ENCODE data around the gene FLRT2. TPM values are rescaled to one million over a fixed set of nuclear protein-coding genes. Genes with fewer than 3 reads are reported as not detected.

FLRT2 gene
- total RNA-seq (2022): 0.07 and 0.43 TPM in 2 replicates
- Bru-seq, nascent RNA: percentile 6 among the genes with signal in this experiment
- BruChase-seq, experiment 1, labeled RNA remaining after a 2-hour chase: percentile 7 among the genes with signal in this experiment
- percentile 4 among the genes with signal in this experiment for BruChase-seq, experiment 2, labeled RNA remaining after a 6-hour chase
- long read RNA-seq: 0 reads

GRCh38 chr14:85529803-85530574 is at the start of gene FLRT2:
FLRT2 (plus strand) TSS chr14:85530144; CDS start chr14:85621515, 91,371 bp downstream.
- BruUV-seq (replicated peaks): no TSS peak
- no peak for DNase-seq
- Mint-ChIP-seq H3K4me3 (ENCODE audit: unreplicated experiment) (no peak within 1 kb of the TSS), H3K27ac (ENCODE audit: unreplicated experiment) (no peak within 1 kb of the TSS), H3K27me3 (ENCODE audit: insufficient read depth, unreplicated experiment) (no peaks in the 10 kb centered on the region), H3K4me1 (ENCODE audit: low read depth, unreplicated experiment) (peaks cover 24% of the 10 kb centered on the region), H3K9me3 (ENCODE audit: unreplicated experiment) (peaks cover 9% of the 10 kb centered on the region), H3K36me3 (ENCODE audit: insufficient read depth, unreplicated experiment) (no peaks in the 10 kb centered on the region)
- no peak for TF ChIP-seq CTCF (IDR thresholded peaks at IDR 0.05; ENCODE audit: insufficient read depth in 1 of 2, low read depth in 1 of 2, low read length in 1 of 2, severe bottlenecking in 1 of 2, unreplicated experiment in 1 of 2)
- H3K27me3 ChIP-seq (replicated peaks; ENCODE audit: control insufficient read depth, insufficient read depth, low read length): no peaks in the 10 kb centered on the region
- peaks cover 8% of the 10 kb centered on the region for H3K4me1 ChIP-seq
- no peaks in the 10 kb centered on the region for H3K36me3 ChIP-seq (ENCODE audit: control insufficient read depth, insufficient read depth, low read length)
- 0 out of 2 replicates have a peak, but pooled peaks cover 5% of the 10 kb centered on the region for H3K9me3 ChIP-seq
- H3K4me3 ChIP-seq (ENCODE audit: low read depth, low read length): no peak within 1 kb of the TSS
- POLR2A ChIA-PET: no interaction called here
- CTCF ChIA-PET: no interaction called here
- intact Hi-C loops (cut with micrococcal nuclease; ENCODE audit: unreplicated experiment): loop anchor here (2.0 kb wide), 3 partner anchors 115 to 253 kb away; no protein-coding TSS in a partner anchor

GRCh38 chr14:85481471-85481870 is 48.5 kb upstream of the FLRT2 start:
- peaks cover 37% of the 10 kb centered on the region for H3K4me1 Mint-ChIP-seq (ENCODE audit: low read depth, unreplicated experiment)
- H3K4me3 Mint-ChIP-seq (ENCODE audit: unreplicated experiment): no peak overlapping the region
- peak overlapping the region; percentile 75 for H3K27ac Mint-ChIP-seq (ENCODE audit: unreplicated experiment)
- no TSS peak for BruUV-seq (replicated peaks)
- ChIA-PET CTCF (no interaction called here), POLR2A (no interaction called here)
- no peak for DNase-seq
- no peak for TF ChIP-seq CTCF (IDR thresholded peaks at IDR 0.05; ENCODE audit: insufficient read depth in 1 of 2, low read depth in 1 of 2, low read length in 1 of 2, severe bottlenecking in 1 of 2, unreplicated experiment in 1 of 2)
- intact Hi-C loops (cut with micrococcal nuclease; ENCODE audit: unreplicated experiment): no loop called here
- no peaks in the 10 kb centered on the region for H3K36me3 ChIP-seq (ENCODE audit: control insufficient read depth, insufficient read depth, low read length)
- peaks cover 36% of the 10 kb centered on the region for H3K4me1 ChIP-seq
- H3K27me3 ChIP-seq (replicated peaks; ENCODE audit: control insufficient read depth, insufficient read depth, low read length): no peaks in the 10 kb centered on the region
- no peak overlapping the region for H3K4me3 ChIP-seq (ENCODE audit: low read depth, low read length)
- H3K9me3 Mint-ChIP-seq (ENCODE audit: unreplicated experiment): no peaks in the 10 kb centered on the region
- H3K36me3 Mint-ChIP-seq (ENCODE audit: insufficient read depth, unreplicated experiment): no peaks in the 10 kb centered on the region
- H3K9me3 ChIP-seq: no peaks in the 10 kb centered on the region
- H3K27me3 Mint-ChIP-seq (ENCODE audit: insufficient read depth, unreplicated experiment): no peaks in the 10 kb centered on the region

- peak overlapping the region; percentile 75 for H3K27ac Mint-ChIP-seq (ENCODE audit: unreplicated experiment)
- BruUV-seq (replicated peaks): no TSS peak
- peak; percentile 53 for DNase-seq
Measured at GRCh38 chr14:85482552-85482951, 47.4 kb upstream of the FLRT2 start.

More at GRCh38 chr14:85482552-85482951, 47.4 kb upstream of the FLRT2 start:
- Mint-ChIP-seq H3K9me3 (ENCODE audit: unreplicated experiment) (no peaks in the 10 kb centered on the region), H3K27me3 (ENCODE audit: insufficient read depth, unreplicated experiment) (no peaks in the 10 kb centered on the region), H3K36me3 (ENCODE audit: insufficient read depth, unreplicated experiment) (no peaks in the 10 kb centered on the region), H3K4me3 (ENCODE audit: unreplicated experiment) (peak overlapping the region; percentile 42), H3K4me1 (ENCODE audit: low read depth, unreplicated experiment) (peaks cover 37% of the 10 kb centered on the region)
- intact Hi-C loops (cut with micrococcal nuclease; ENCODE audit: unreplicated experiment): loop anchor here (1.0 kb wide), 3 partner anchors 11 to 124 kb away; no protein-coding TSS in a partner anchor
- Histone ChIP-seq H3K4me1 (peaks cover 36% of the 10 kb centered on the region), H3K9me3 (no peaks in the 10 kb centered on the region), H3K4me3 (ENCODE audit: low read depth, low read length) (no peak overlapping the region), H3K27me3 (replicated peaks; ENCODE audit: control insufficient read depth, insufficient read depth, low read length) (no peaks in the 10 kb centered on the region), H3K36me3 (ENCODE audit: control insufficient read depth, insufficient read depth, low read length) (no peaks in the 10 kb centered on the region)
- TF ChIP-seq CTCF (IDR thresholded peaks at IDR 0.05; ENCODE audit: insufficient read depth in 1 of 2, low read depth in 1 of 2, low read length in 1 of 2, severe bottlenecking in 1 of 2, unreplicated experiment in 1 of 2): no peak
- POLR2A ChIA-PET: no interaction called here
- CTCF ChIA-PET: interaction anchor here (1.0 kb wide), 1 partner anchor 52 kb away, joined by 3 read pairs; no protein-coding TSS in a partner anchor

Measured in Caco-2 (cell line).